Tibial nerve (tissue), 4 donors: ENCODE measurements around the gene WNT3A. TPM values are rescaled to one million over a fixed set of nuclear protein-coding genes. Genes with fewer than 3 reads are reported as not detected.
A peak's percentile ranks its signal among the peaks of the same experiment; 100 is the strongest.
"Not testable (repeated sequence)": the region's sequence is repeated elsewhere in the genome, so short reads cannot be mapped to it uniquely, and the experiment has no call there.

Experiments used
- DNase-seq, 2 donors: peaks; one replicate each; pipeline ENCODE4 v3.0.0-alpha.2; 2019; ENCODE audit warnings: low spot score in 2 of 2
- H3K27ac ChIP-seq, 4 donors: fragments of 200-600 bp; sonication (generic) in 3 of 4; one replicate each; pipeline ENCODE4 v1.5.1; 2017 to 2019; ENCODE audit warnings: mild to moderate bottlenecking in 1 of 4
- H3K27me3 ChIP-seq, 2 donors: fragments of 200-600 bp; sonication (generic) in 1 of 2; one replicate each; pipeline versions ENCODE4 v1.5.1 to v1.6.0; 2017 to 2019
- H3K36me3 ChIP-seq, 3 donors: fragments of 200-600 bp; sonication (generic); one replicate each; pipeline ENCODE4 v1.5.1; 2018 to 2019
- H3K4me1 ChIP-seq, 4 donors: fragments of 200-600 bp; sonication (generic) in 3 of 4; one replicate each; pipeline ENCODE4 v1.5.1; 2017 to 2019
- H3K4me3 ChIP-seq, 4 donors: fragments of 200-600 bp; sonication (generic) in 3 of 4; one replicate each; pipeline ENCODE4 v1.5.1; 2017 to 2019; ENCODE audit warnings: mild to moderate bottlenecking in 1 of 4, moderate library complexity in 1 of 4
- H3K9me3 ChIP-seq, 4 donors: fragments of 200-600 bp; sonication (generic) in 3 of 4; one replicate each; pipeline ENCODE4 v1.5.1; 2017 to 2019
- CTCF ChIP-seq, 5 experiments: fragments of 200-600 bp in 3 of 5; fragments of 450-650 bp in 2 of 5; sonication (generic) in 3 of 5; IDR thresholded peaks; one replicate each; pipeline ENCODE4 v1.5.1; 2016 to 2019; ENCODE audit warnings: antibody characterized with exemption in 5 of 5, mild to moderate bottlenecking in 3 of 5, moderate library complexity in 2 of 5
- EP300 ChIP-seq, 2 donors: sonication (generic); formaldehyde crosslinking; IDR thresholded peaks; one replicate each; pipeline ENCODE4 v1.6.1; 2017; ENCODE audit warnings: antibody characterized with exemption in 2 of 2, mild to moderate bottlenecking in 1 of 2
- POLR2A ChIP-seq, 2 donors: fragments of 450-650 bp; IDR thresholded peaks; one replicate each; pipeline ENCODE4 v1.6.1; 2017; ENCODE audit warnings: antibody characterized with exemption in 2 of 2, mild to moderate bottlenecking in 2 of 2, moderate library complexity in 2 of 2
- WGBS, 2 donors: methylation state at CpG; one replicate each; pipeline ENCODE4 v1.1.5; 2018; 5-methylcytosine and 5-hydroxymethylcytosine counted together
- total RNA-seq, 4 donors: library from RNA; depleted of rRNA; stranded (reverse); fragments of >200 nt; gene quantifications; one replicate each; pipeline ENCODE4 v1.1.0, GENCODE V29; 2016

The WNT3A gene
- total RNA-seq, 4 donors from 2014 or later: not detected

- H3K27me3 ChIP-seq, H3K27ac ChIP-seq, H3K36me3 ChIP-seq, H3K4me3 ChIP-seq, H3K9me3 ChIP-seq, DNase-seq: not testable (repeated sequence)
- WGBS, 2 donors: 95 to 98% methylated on average over 8 to 9 of the region's 17 CpGs
- peaks cover 0 to 15% (median 2%) of the 10 kb centered on the region in 4 donors for H3K4me1 ChIP-seq
These were observed 35.6 kb upstream of the WNT3A start for GRCh38 chr1:227971216-227971615.

- H3K4me3 ChIP-seq, DNase-seq, H3K27me3 ChIP-seq, H3K27ac ChIP-seq, H3K36me3 ChIP-seq, H3K9me3 ChIP-seq: not testable (repeated sequence)
- 47 to 70% methylated on average over 13 to 16 of the region's 27 CpGs for WGBS, 2 donors
- peaks cover 0 to 15% (median 2%) of the 10 kb centered on the region in 4 donors for H3K4me1 ChIP-seq
These were observed 35.0 kb upstream of the WNT3A start for GRCh38 chr1:227971643-227972282.

GRCh38 chr1:227972283-227972679 lies 34.5 kb upstream of the WNT3A start:
- not testable (repeated sequence) for H3K27me3 ChIP-seq, DNase-seq, H3K9me3 ChIP-seq, H3K36me3 ChIP-seq, H3K4me3 ChIP-seq
- Histone ChIP-seq H3K4me1 (peaks cover 0 to 15% (median 2%) of the 10 kb centered on the region in 4 donors), H3K27ac (peak overlapping the region in 2 of 4 donors; percentile 11 to 40)
- 38 to 81% methylated on average over 3 to 10 of the region's 19 CpGs for WGBS, 2 donors

- H3K9me3 ChIP-seq, H3K36me3 ChIP-seq, H3K27me3 ChIP-seq, H3K4me3 ChIP-seq: not testable (repeated sequence)
- peaks cover 0 to 15% (median 2%) of the 10 kb centered on the region in 4 donors for H3K4me1 ChIP-seq
- peak; percentile 50 to 69 for DNase-seq
- peak overlapping the region; percentile 40 to 73 (median 50) for H3K27ac ChIP-seq
- 15 to 48% methylated on average over 14 of the region's 22 CpGs for WGBS, 2 donors
These were observed 33.9 kb upstream of the WNT3A start for GRCh38 chr1:227972843-227973374.

GRCh38 chr1:227973724-227974288 lies 33.0 kb upstream of the WNT3A start:
- 81 to 85% methylated on average over 19 to 26 of the region's 32 CpGs for WGBS, 2 donors
- H3K36me3 ChIP-seq, H3K4me3 ChIP-seq, DNase-seq, H3K27me3 ChIP-seq, H3K9me3 ChIP-seq: not testable (repeated sequence)
- H3K27ac ChIP-seq: peak overlapping the region in 3 of 4 donors; percentile 40 to 50 (median 50)
- peaks cover 0 to 15% (median 2%) of the 10 kb centered on the region in 4 donors for H3K4me1 ChIP-seq

- DNase-seq, H3K9me3 ChIP-seq, H3K4me3 ChIP-seq, H3K36me3 ChIP-seq, H3K27me3 ChIP-seq, H3K27ac ChIP-seq: not testable (repeated sequence)
- WGBS, 2 donors: 87 to 94% methylated on average over 10 to 13 of the region's 21 CpGs
- peaks cover 0 to 15% (median 2%) of the 10 kb centered on the region in 4 donors for H3K4me1 ChIP-seq
These were observed 31.1 kb upstream of the WNT3A start for GRCh38 chr1:227975583-227976283.

- peaks cover 0 to 25% (median 0%) of the 10 kb centered on the region in 4 donors for H3K9me3 ChIP-seq
- DNase-seq: no peak
- no peaks in the 10 kb centered on the region for H3K36me3 ChIP-seq
- WGBS, 2 donors: 93 to 97% methylated on average over 2 of the region's 2 CpGs
- no peak overlapping the region for H3K27ac ChIP-seq
- no peaks in the 10 kb centered on the region for H3K4me1 ChIP-seq
- TF ChIP-seq EP300 (IDR thresholded peaks at IDR 0.05): no peak
- no peak for TF ChIP-seq CTCF (IDR thresholded peaks at IDR 0.05)
- no peak for TF ChIP-seq POLR2A (IDR thresholded peaks at IDR 0.05)
- H3K4me3 ChIP-seq: no peak overlapping the region
- no peaks in the 10 kb centered on the region for H3K27me3 ChIP-seq
These were observed 19.6 kb upstream of the WNT3A start for GRCh38 chr1:227987181-227987580.

GRCh38 chr1:227994632-227995300 lies 12.0 kb upstream of the WNT3A start:
- Histone ChIP-seq H3K27ac (no peak overlapping the region), H3K4me1 (no peaks in the 10 kb centered on the region), H3K4me3 (no peak overlapping the region), H3K9me3 (peaks cover 0 to 65% (median 8%) of the 10 kb centered on the region in 4 donors), H3K27me3 (no peaks in the 10 kb centered on the region), H3K36me3 (no peaks in the 10 kb centered on the region)
- no peak for DNase-seq
- WGBS, 2 donors: 68 to 72% methylated on average over 7 of the region's 7 CpGs
- no peak for TF ChIP-seq POLR2A (IDR thresholded peaks at IDR 0.05)
- no peak for TF ChIP-seq EP300 (IDR thresholded peaks at IDR 0.05)
- TF ChIP-seq CTCF (IDR thresholded peaks at IDR 0.05): no peak
